ENCODE results near the gene TRIO. TPM values are rescaled to one million over a fixed set of nuclear protein-coding genes. Genes with fewer than 3 reads are reported as not detected.

Gene TRIO
- polyA plus RNA-seq, 3 donors, result 1.7 to 45.8 (median 2.1) TPM

- peaks cover 0 to 5% (median 0%) of the 10 kb centered on the region in 7 donors for H3K9me3 Mint-ChIP-seq
- H3K4me3 Mint-ChIP-seq, result no peak overlapping the region
- H3K4me1 Mint-ChIP-seq, result no peaks in the 10 kb centered on the region
- no peak overlapping the region for H2AFZ ChIP-seq (ENCODE audit: insufficient read depth, low read depth, low read length, poor library complexity, severe bottlenecking)
- WGBS (ENCODE audit: insufficient coverage), result 100% methylated on average over 1 of the region's 3 CpGs
- no peaks in the 10 kb centered on the region for H3K27me3 ChIP-seq (ENCODE audit: control insufficient read depth in 2 of 2, insufficient read depth in 2 of 2, low read length in 2 of 2)
- no peaks in the 10 kb centered on the region for H3K79me2 ChIP-seq (ENCODE audit: insufficient read depth, low read length)
- H3K27ac Mint-ChIP-seq, result no peak overlapping the region
- intact Hi-C loops (cut with micrococcal nuclease), result loop anchor here (2.0 to 5.0 kb wide), 2 partner anchors 250 to 251 kb away; no protein-coding TSS in a partner anchor
- peaks cover 0 to 4% (median 0%) of the 10 kb centered on the region in 3 donors for H3K27me3 Mint-ChIP-seq (ENCODE audit: low read depth in 3 of 3)
- no peak overlapping the region for H3K4me3 ChIP-seq (replicated peaks in 1 of 3; ENCODE audit: low read depth in 2 of 3, low read length in 3 of 3)
- H3K4me2 ChIP-seq (replicated peaks; ENCODE audit: extremely low read depth, low read length, poor library complexity, severe bottlenecking), result no peak overlapping the region
- H3K27ac ChIP-seq (ENCODE audit: low read depth in 1 of 2, low read length in 2 of 2), result no peak overlapping the region
- H3K36me3 ChIP-seq (replicated peaks in 1 of 2; ENCODE audit: control insufficient read depth in 1 of 2, insufficient read depth in 2 of 2, low read length in 2 of 2), result peaks cover 78 to 94% of the 10 kb centered on the region in 2 donors
- H3K9me3 ChIP-seq (replicated peaks in 1 of 2; ENCODE audit: control insufficient read depth in 1 of 2, insufficient read depth in 1 of 2, low read length in 2 of 2), result no peaks in the 10 kb centered on the region
- no peaks in the 10 kb centered on the region for H4K20me1 ChIP-seq (ENCODE audit: insufficient read depth, low read length)
- H3K36me3 Mint-ChIP-seq, result peaks cover 75 to 77% of the 10 kb centered on the region in 2 donors
- no peaks in the 10 kb centered on the region for H3K4me1 ChIP-seq (ENCODE audit: control insufficient read depth in 1 of 2, insufficient read depth in 2 of 2, low read length in 2 of 2)
- TF ChIP-seq CTCF (IDR thresholded peaks at IDR 0.05), result no peak
- DNase-seq, result no peak
- H3K9ac ChIP-seq (ENCODE audit: insufficient read depth, low read length, poor library complexity, severe bottlenecking), result no peak overlapping the region
These were observed 254.6 kb downstream of the TRIO start for GRCh38 chr5:14397717-14398116.

GRCh38 chr5:14399054-14399692 is 256.0 kb downstream of the TRIO start:
- Mint-ChIP-seq H3K36me3 (peaks cover 68 to 69% of the 10 kb centered on the region in 2 donors), H3K9me3 (peaks cover 0 to 5% (median 0%) of the 10 kb centered on the region in 7 donors), H3K4me3 (no peak overlapping the region), H3K27me3 (ENCODE audit: low read depth in 3 of 3) (peaks cover 0 to 3% (median 0%) of the 10 kb centered on the region in 3 donors), H3K27ac (peak overlapping the region in 1 of 7 donors; percentile 58), H3K4me1 (no peaks in the 10 kb centered on the region)
- 100% methylated on average over 2 of the region's 4 CpGs for WGBS (ENCODE audit: insufficient coverage)
- no peak overlapping the region for H3K9ac ChIP-seq (ENCODE audit: insufficient read depth, low read length, poor library complexity, severe bottlenecking)
- DNase-seq, result peak; percentile 18 to 39 (median 21)
- H3K27me3 ChIP-seq (ENCODE audit: control insufficient read depth in 2 of 2, insufficient read depth in 2 of 2, low read length in 2 of 2), result no peaks in the 10 kb centered on the region
- no peak overlapping the region for H3K27ac ChIP-seq (ENCODE audit: low read depth in 1 of 2, low read length in 2 of 2)
- no peaks in the 10 kb centered on the region for H3K79me2 ChIP-seq (ENCODE audit: insufficient read depth, low read length)
- H2AFZ ChIP-seq (ENCODE audit: insufficient read depth, low read depth, low read length, poor library complexity, severe bottlenecking), result no peak overlapping the region
- intact Hi-C loops (cut with micrococcal nuclease), result loop anchor here (2.0 to 5.0 kb wide), 2 partner anchors 248 to 250 kb away; no protein-coding TSS in a partner anchor
- H4K20me1 ChIP-seq (ENCODE audit: insufficient read depth, low read length), result no peaks in the 10 kb centered on the region
- H3K4me1 ChIP-seq (ENCODE audit: control insufficient read depth in 1 of 2, insufficient read depth in 2 of 2, low read length in 2 of 2), result no peaks in the 10 kb centered on the region
- H3K36me3 ChIP-seq (replicated peaks in 1 of 2; ENCODE audit: control insufficient read depth in 1 of 2, insufficient read depth in 2 of 2, low read length in 2 of 2), result peaks cover 68 to 81% of the 10 kb centered on the region in 2 donors
- H3K4me3 ChIP-seq (replicated peaks in 1 of 3; ENCODE audit: low read depth in 2 of 3, low read length in 3 of 3), result no peak overlapping the region
- TF ChIP-seq CTCF (IDR thresholded peaks at IDR 0.05), result peak; percentile 79
- no peaks in the 10 kb centered on the region for H3K9me3 ChIP-seq (replicated peaks in 1 of 2; ENCODE audit: control insufficient read depth in 1 of 2, insufficient read depth in 1 of 2, low read length in 2 of 2)
- H3K4me2 ChIP-seq (replicated peaks; ENCODE audit: extremely low read depth, low read length, poor library complexity, severe bottlenecking), result no peak overlapping the region

Measured in CD14-positive monocyte (primary cell).